Esophagus squamous epithelium (tissue), 4 donors: ENCODE results near the gene ITSN1.

ENCODE experiments used
- CTCF ChIP-seq, 6 experiments: fragments of 450-650 bp in 4 of 6; fragments of 200-600 bp in 2 of 6; sonication (generic) in 2 of 6; IDR thresholded peaks; one replicate each; pipeline ENCODE4 v1.5.1; 2016 to 2019; ENCODE audit warnings: antibody characterized with exemption in 6 of 6, mild to moderate bottlenecking in 4 of 6, moderate library complexity in 4 of 6
- POLR2A ChIP-seq, 4 donors: fragments of 450-650 bp; IDR thresholded peaks; one replicate each; pipeline ENCODE4 v1.6.1; 2017; ENCODE audit warnings: antibody characterized with exemption in 4 of 4, mild to moderate bottlenecking in 4 of 4, moderate library complexity in 3 of 4

- no peak for TF ChIP-seq CTCF (IDR thresholded peaks at IDR 0.05)
- no peak for TF ChIP-seq POLR2A (IDR thresholded peaks at IDR 0.05)
Measured at GRCh38 chr21:33684068-33684467, 41.8 kb downstream of the ITSN1 start.
